Heart left ventricle (tissue), 16 donors: Measurements from ENCODE around the gene MAPT. TPM values are rescaled to one million over a fixed set of nuclear protein-coding genes. Genes with fewer than 3 reads are reported as not detected.

Source experiments
- ATAC-seq, 4 donors: fragments of 200-7000 bp; cut with Tn5 transposase; one replicate each; pipeline ENCODE4 v1.9.1; 2020 to 2022; ENCODE audit warnings: moderate library complexity in 4 of 4, mild to moderate bottlenecking in 3 of 4, moderate number of reproducible peaks in 1 of 4
- DNase-seq, 5 donors: peaks; one replicate each; pipeline ENCODE4 v3.0.0-alpha.2; 2020
- H3K27ac ChIP-seq, 12 donors: fragments of 200-600 bp; sonication (generic) in 4 of 12; one replicate each; pipeline versions ENCODE4 v1.5.0 to v1.8.0; 2016 to 2022; ENCODE audit warnings: mild to moderate bottlenecking in 2 of 12
- H3K27me3 ChIP-seq, 9 donors: fragments of 200-600 bp; sonication (generic) in 2 of 9; one replicate each; pipeline versions ENCODE4 v1.5.1 to v1.8.0; 2016 to 2022; ENCODE audit warnings: mild to moderate bottlenecking in 3 of 9
- H3K36me3 ChIP-seq, 9 donors: fragments of 200-600 bp; sonication (generic) in 2 of 9; one replicate each; pipeline versions ENCODE4 v1.5.0 to v1.8.0; 2018 to 2022; ENCODE audit warnings: mild to moderate bottlenecking in 2 of 9
- H3K4me1 ChIP-seq, 12 donors: fragments of 200-600 bp; sonication (generic) in 4 of 12; one replicate each; pipeline versions ENCODE4 v1.5.0 to v1.8.0; 2016 to 2022; ENCODE audit warnings: mild to moderate bottlenecking in 3 of 12
- H3K4me3 ChIP-seq, 12 donors: fragments of 200-600 bp; sonication (generic) in 4 of 12; one replicate each; pipeline versions ENCODE4 v1.5.0 to v1.8.0; 2017 to 2022; ENCODE audit warnings: mild to moderate bottlenecking in 9 of 12, moderate library complexity in 4 of 12
- H3K9me3 ChIP-seq, 12 donors: fragments of 200-600 bp; sonication (generic) in 4 of 12; one replicate each; pipeline versions ENCODE4 v1.5.0 to v1.8.0; 2016 to 2022; ENCODE audit warnings: mild to moderate bottlenecking in 1 of 12
- POLR2A ChIP-seq, 2 donors: fragments of 450-650 bp; IDR thresholded peaks; one replicate each; pipeline ENCODE4 v1.6.1; 2017; ENCODE audit warnings: antibody characterized with exemption in 2 of 2, mild to moderate bottlenecking in 2 of 2, moderate library complexity in 2 of 2
- WGBS, 4 donors: extraction: QIAGEN DNeasy Blood & Tissue Kit in 2 of 4; methylation state at CpG; one replicate each; pipeline versions ENCODE4 v1.1.5 to v1.1.7; 2013 to 2018; 5-methylcytosine and 5-hydroxymethylcytosine counted together
- intact Hi-C, 10 donors: fragments of 100-400 bp; cut with DNase I; formaldehyde crosslinking; loops; one replicate each; pipeline versions ENCODE4 v1.11.1 to v1.14.2; 2022
- polyA plus RNA-seq, 2 donors: library from polyadenylated mRNA; stranded (reverse); fragments of 200-250 nt; gene quantifications; one replicate each; pipeline ENCODE4 v1.2.3, GENCODE V29; 2013
- total RNA-seq, 9 donors: library from RNA; depleted of rRNA in 2 of 9; stranded (reverse); fragments of >200 nt in 2 of 9; fragmentation: NEBNext Ultra II Directional in 3 of 9; extraction: Animal tissue kit (Norgen Biotek cat#: 25700) in 3 of 9; gene quantifications; one replicate each; pipeline versions ENCODE4 v1.1.0 to v1.2.4, GENCODE V29; 2016 to 2023
- TF ChIP-seq, protein P1 (sequence below), 12 donors: fragments of 200-600 bp; sonication (generic) in 4 of 12; IDR thresholded peaks; one replicate each; pipeline versions ENCODE4 v1.5.0 to v1.8.0; 2018 to 2022; ENCODE audit warnings: antibody characterized with exemption in 12 of 12, mild to moderate bottlenecking in 5 of 12
- donor health status: ischemic (EF 13 %, LVEDD 7.1; RV severe dilation, severe dysfunction).
- donor health status: healthy with polysubstance abuse.
- donor health status: DM: no; HTN: yes; CAD: no.
- donor health status: DM: no; HTN: no; CAD: no.
- donor health status: ischemic (EF 25% LVEDD 6.9; RV normal size, moderate dysfunction).
- donor health status: ischemic (EF 25% LVEDD 5.7; RV mildly dilated, moderate dysfunction).
- donor health status: healthy.
- donor health status: DM: yes; HTN: yes; CAD: no.
- donor health status: ischemic (EF 35%, LVEDD 5.7; RV mildly dilated, moderate dysfunction).
- donor health status: nonischemic (EF 11% LVEDD 7.7; RV severe dilation, severe dysfunction).
- donor health status: DM: yes; HTN: yes; CAD: no.
- donor health status: PGD.
- donor health status: ischemic (EF 29% LVEDD 5.4; RV normal size, mild dysfunction).
- donor health status: nonischemic (EF 23%, LVEDD 6.1; RV moderate dilation, normal function).

The MAPT gene
- total and polyA plus RNA-seq, 11 donors = 2.9 to 70.4 (median 29.3) TPM

DNA sequence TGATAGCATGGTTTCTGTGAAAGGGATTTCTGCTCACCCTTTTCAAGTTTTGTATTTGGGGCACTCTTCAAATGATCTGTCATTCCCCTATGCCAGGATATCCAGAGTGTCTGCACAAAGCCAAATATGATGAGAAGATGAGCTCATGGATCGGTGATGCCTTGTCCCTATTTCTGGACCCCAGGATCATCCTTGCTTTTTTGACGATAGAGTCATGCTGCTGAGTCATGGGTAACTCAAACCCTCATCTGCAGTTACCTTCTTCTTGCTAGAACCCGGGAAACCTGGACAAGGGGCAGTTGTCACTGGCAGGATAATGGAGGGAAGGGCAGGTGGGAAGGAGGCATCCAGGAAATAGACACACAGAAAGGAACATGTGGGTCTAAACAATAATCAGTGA lies 17.8 kb upstream of the MAPT start:
- no peak overlapping the region for H3K4me3 ChIP-seq
- H3K27me3 ChIP-seq = peaks cover 0 to 34% (median 0%) of the 10 kb centered on the region in 9 donors
- WGBS, 4 donors = 66 to 82% (median 77%) methylated on average over 3 of the region's 3 CpGs
- DNase-seq (no peak), ATAC-seq (no peak)
- no peak for TF ChIP-seq POLR2A (IDR thresholded peaks at IDR 0.05)
- TF ChIP-seq, protein P1, sequence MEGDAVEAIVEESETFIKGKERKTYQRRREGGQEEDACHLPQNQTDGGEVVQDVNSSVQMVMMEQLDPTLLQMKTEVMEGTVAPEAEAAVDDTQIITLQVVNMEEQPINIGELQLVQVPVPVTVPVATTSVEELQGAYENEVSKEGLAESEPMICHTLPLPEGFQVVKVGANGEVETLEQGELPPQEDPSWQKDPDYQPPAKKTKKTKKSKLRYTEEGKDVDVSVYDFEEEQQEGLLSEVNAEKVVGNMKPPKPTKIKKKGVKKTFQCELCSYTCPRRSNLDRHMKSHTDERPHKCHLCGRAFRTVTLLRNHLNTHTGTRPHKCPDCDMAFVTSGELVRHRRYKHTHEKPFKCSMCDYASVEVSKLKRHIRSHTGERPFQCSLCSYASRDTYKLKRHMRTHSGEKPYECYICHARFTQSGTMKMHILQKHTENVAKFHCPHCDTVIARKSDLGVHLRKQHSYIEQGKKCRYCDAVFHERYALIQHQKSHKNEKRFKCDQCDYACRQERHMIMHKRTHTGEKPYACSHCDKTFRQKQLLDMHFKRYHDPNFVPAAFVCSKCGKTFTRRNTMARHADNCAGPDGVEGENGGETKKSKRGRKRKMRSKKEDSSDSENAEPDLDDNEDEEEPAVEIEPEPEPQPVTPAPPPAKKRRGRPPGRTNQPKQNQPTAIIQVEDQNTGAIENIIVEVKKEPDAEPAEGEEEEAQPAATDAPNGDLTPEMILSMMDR (IDR thresholded peaks at IDR 0.05) = no peak
- no peak overlapping the region for H3K27ac ChIP-seq
- intact Hi-C loops = no loop called here
- no peaks in the 10 kb centered on the region for H3K36me3 ChIP-seq
- H3K9me3 ChIP-seq = peaks cover 0 to 5% (median 0%) of the 10 kb centered on the region in 12 donors
- no peaks in the 10 kb centered on the region for H3K4me1 ChIP-seq

DNA sequence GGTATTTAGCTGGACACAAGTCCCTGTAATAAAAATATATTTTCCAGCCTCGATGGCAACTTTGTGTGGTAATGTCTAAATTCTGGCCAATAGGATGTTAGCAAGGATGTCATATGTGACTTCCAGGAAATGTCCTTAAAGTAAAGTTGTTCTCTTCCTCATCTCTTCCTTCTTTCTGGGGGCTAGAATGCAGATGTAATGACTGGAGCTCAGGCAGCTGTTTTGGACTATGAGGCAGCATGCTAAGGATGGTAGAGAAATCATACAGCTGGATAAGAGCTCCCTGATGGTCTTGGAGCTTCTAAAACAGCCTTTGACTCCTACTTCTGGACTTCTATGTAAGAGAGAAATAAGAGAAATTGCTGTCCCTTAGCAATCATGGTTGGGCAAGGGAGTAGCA lies 16.9 kb upstream of the MAPT start:
- peaks cover 0 to 28% (median 0%) of the 10 kb centered on the region in 9 donors for H3K27me3 ChIP-seq
- 65 to 79% (median 71%) methylated on average over 1 of the region's 1 CpG for WGBS, 4 donors
- ATAC-seq (no peak), DNase-seq (no peak)
- no peaks in the 10 kb centered on the region for H3K36me3 ChIP-seq
- intact Hi-C loops = no loop called here
- H3K9me3 ChIP-seq = peaks cover 0 to 5% (median 0%) of the 10 kb centered on the region in 12 donors
- H3K4me3 ChIP-seq = no peak overlapping the region
- H3K27ac ChIP-seq = no peak overlapping the region
- no peak for TF ChIP-seq POLR2A (IDR thresholded peaks at IDR 0.05)
- TF ChIP-seq, protein P1 (IDR thresholded peaks at IDR 0.05) = no peak
- H3K4me1 ChIP-seq = no peaks in the 10 kb centered on the region

DNA sequence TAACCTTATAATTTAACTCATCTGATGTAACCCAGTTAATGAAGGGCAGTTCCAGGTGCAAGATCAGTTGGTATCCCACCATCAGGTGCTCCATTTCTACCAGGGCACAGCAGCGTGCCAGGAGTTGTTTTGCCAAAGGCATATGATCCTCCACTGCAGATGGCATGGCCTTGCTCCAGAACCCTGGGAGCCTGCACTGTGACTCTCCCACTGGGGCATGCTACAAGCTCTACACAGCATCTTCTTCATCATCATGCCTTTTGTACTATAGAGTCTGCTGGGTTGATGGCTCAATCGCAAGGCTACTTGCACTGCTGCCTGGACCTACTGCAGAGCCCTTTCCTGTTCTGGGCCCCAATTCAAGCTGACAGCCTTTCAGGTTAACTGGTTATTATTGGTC lies 11.3 kb upstream of the MAPT start:
- no peak overlapping the region for H3K4me3 ChIP-seq
- peaks cover 0 to 7% (median 0%) of the 10 kb centered on the region in 12 donors for H3K9me3 ChIP-seq
- H3K36me3 ChIP-seq = no peaks in the 10 kb centered on the region
- H3K27me3 ChIP-seq = peaks cover 0 to 5% (median 0%) of the 10 kb centered on the region in 9 donors
- no peak for ATAC-seq
- DNase-seq = no peak
- H3K27ac ChIP-seq = no peak overlapping the region
- intact Hi-C loops = no loop called here
- no peak for TF ChIP-seq POLR2A (IDR thresholded peaks at IDR 0.05)
- TF ChIP-seq, protein P1 (IDR thresholded peaks at IDR 0.05) = no peak
- H3K4me1 ChIP-seq = no peaks in the 10 kb centered on the region
- WGBS, 4 donors = 86 to 100% (median 89%) methylated on average over 2 of the region's 2 CpGs

DNA sequence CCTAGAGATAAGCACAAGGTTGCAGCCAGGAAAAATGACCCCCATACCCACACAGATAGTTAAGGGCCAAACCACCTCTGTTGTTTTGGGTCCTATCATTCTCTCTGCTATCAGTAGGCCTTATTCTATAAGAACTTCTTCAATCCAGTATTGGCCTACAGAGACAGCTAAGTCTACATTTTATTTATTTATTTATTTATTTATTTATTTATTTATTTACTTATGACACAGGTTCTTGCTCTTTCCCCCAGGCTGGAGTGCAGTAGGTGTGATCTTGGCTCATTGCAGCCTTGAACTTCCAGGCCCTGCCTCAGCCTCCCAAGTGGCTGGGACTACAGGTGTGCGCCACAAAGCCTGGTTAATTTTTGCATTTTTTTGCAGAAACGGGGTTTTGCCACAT lies 7.5 kb upstream of the MAPT start:
- no peak for ATAC-seq
- no peak overlapping the region for H3K4me3 ChIP-seq
- H3K4me1 ChIP-seq = no peaks in the 10 kb centered on the region
- TF ChIP-seq, protein P1 (IDR thresholded peaks at IDR 0.05) = no peak
- no peak for TF ChIP-seq POLR2A (IDR thresholded peaks at IDR 0.05)
- intact Hi-C loops = no loop called here
- H3K36me3 ChIP-seq = no peaks in the 10 kb centered on the region
- H3K27me3 ChIP-seq = peaks cover 0 to 10% (median 0%) of the 10 kb centered on the region in 9 donors
- WGBS, 4 donors = 84 to 88% (median 86%) methylated on average over 2 of the region's 2 CpGs
- peaks cover 0 to 7% (median 0%) of the 10 kb centered on the region in 12 donors for H3K9me3 ChIP-seq
- DNase-seq = no peak
- H3K27ac ChIP-seq = no peak overlapping the region
